Neural crest cell (in vitro differentiated cells): ENCODE data around the gene GRIP1. TPM values are rescaled to one million over a fixed set of nuclear protein-coding genes. Genes with fewer than 3 reads are reported as not detected.

Experiments
- DNase-seq: peaks from one replicate; pipeline ENCODE4 v3.0.0; 2021; ENCODE audit warnings: low read depth, mixed read lengths, low spot score
- H3K27ac Mint-ChIP-seq: one replicate; pipeline ENCODE4 v1.8.0; 2021; ENCODE audit warnings: mild to moderate bottlenecking, mixed read lengths; ENCODE audit not compliant: unreplicated experiment
- H3K27me3 Mint-ChIP-seq: 2 replicates; pipeline ENCODE4 v1.8.0; 2021; ENCODE audit warnings: low read depth, mild to moderate bottlenecking, mixed read lengths
- H3K36me3 Mint-ChIP-seq: 2 replicates; pipeline ENCODE4 v1.8.0; 2021; ENCODE audit warnings: low read depth, mild to moderate bottlenecking, mixed read lengths
- H3K4me1 Mint-ChIP-seq: 2 replicates; pipeline ENCODE4 v1.8.0; 2021; ENCODE audit warnings: mixed read lengths
- H3K4me3 Mint-ChIP-seq: one replicate; pipeline ENCODE4 v1.8.0; 2021; ENCODE audit warnings: mild to moderate bottlenecking, mixed read lengths
- H3K9me3 Mint-ChIP-seq: 2 replicates; pipeline ENCODE4 v1.8.0; 2021; ENCODE audit warnings: mixed read lengths
- CTCF ChIP-seq: fragments of 200-600 bp; sonication (generic); conservative IDR thresholded peaks from 2 replicates; pipeline ENCODE4 v1.5.0; 2021; ENCODE audit warnings: antibody characterized with exemption, mild to moderate bottlenecking
- total RNA-seq: library from RNA; stranded (reverse); gene quantifications from 2 replicates; pipeline ENCODE4 v1.2.1, GENCODE V29; 2021

GRIP1 gene
- total RNA-seq, 1 donor from 2014 or later, result 40.3 TPM

GRCh38 chr12:66331016-66331415 is 347.9 kb downstream of the GRIP1 start:
- H3K27ac Mint-ChIP-seq, result no peak overlapping the region

GRCh38 chr12:66329941-66330340 is 348.9 kb downstream of the GRIP1 start:
- H3K27me3 Mint-ChIP-seq, result no peaks in the 10 kb centered on the region
- H3K27ac Mint-ChIP-seq, result no peak overlapping the region
- H3K4me3 Mint-ChIP-seq, result no peak overlapping the region
- H3K36me3 Mint-ChIP-seq, result peaks cover 13% of the 10 kb centered on the region
- no peak for DNase-seq
- H3K9me3 Mint-ChIP-seq, result no peaks in the 10 kb centered on the region
- no peaks in the 10 kb centered on the region for H3K4me1 Mint-ChIP-seq
- no peak for TF ChIP-seq CTCF

More at GRCh38 chr12:66331016-66331415, 347.9 kb downstream of the GRIP1 start:
- no peaks in the 10 kb centered on the region for H3K27me3 Mint-ChIP-seq
- peaks cover 13% of the 10 kb centered on the region for H3K36me3 Mint-ChIP-seq
- no peaks in the 10 kb centered on the region for H3K4me1 Mint-ChIP-seq
- no peak for TF ChIP-seq CTCF
- DNase-seq, result no peak
- no peak overlapping the region for H3K4me3 Mint-ChIP-seq
- H3K9me3 Mint-ChIP-seq, result no peaks in the 10 kb centered on the region

GRCh38 chr12:66323017-66323416 is 355.9 kb downstream of the GRIP1 start:
- Mint-ChIP-seq H3K27me3 (no peaks in the 10 kb centered on the region), H3K4me1 (peaks cover 5% of the 10 kb centered on the region), H3K4me3 (no peak overlapping the region), H3K36me3 (no peaks in the 10 kb centered on the region), H3K27ac (no peak overlapping the region), H3K9me3 (no peaks in the 10 kb centered on the region)
- no peak for TF ChIP-seq CTCF
- no peak for DNase-seq

- H3K9me3 Mint-ChIP-seq, result no peaks in the 10 kb centered on the region
- no peak overlapping the region for H3K27ac Mint-ChIP-seq
- no peak for DNase-seq
- peaks cover 5% of the 10 kb centered on the region for H3K4me1 Mint-ChIP-seq
- TF ChIP-seq CTCF, result no peak
- H3K27me3 Mint-ChIP-seq, result no peaks in the 10 kb centered on the region
- H3K4me3 Mint-ChIP-seq, result no peak overlapping the region
- H3K36me3 Mint-ChIP-seq, result no peaks in the 10 kb centered on the region
Measured at GRCh38 chr12:66321435-66321834, 357.4 kb downstream of the GRIP1 start.

- Mint-ChIP-seq H3K27me3 (no peaks in the 10 kb centered on the region), H3K4me1 (peaks cover 5% of the 10 kb centered on the region), H3K4me3 (no peak overlapping the region), H3K27ac (no peak overlapping the region), H3K36me3 (no peaks in the 10 kb centered on the region), H3K9me3 (no peaks in the 10 kb centered on the region)
- no peak for DNase-seq
- no peak for TF ChIP-seq CTCF
Measured at GRCh38 chr12:66320996-66321395, 357.9 kb downstream of the GRIP1 start.
